NB4 (cell line): ENCODE results near the gene AZU1.

ENCODE experiments used
- DNase-seq: peaks from one replicate; pipeline ENCODE4 v3.0.0; 2010; ENCODE audit warnings: low read depth
- H3K4me3 ChIP-seq: one replicate; pipeline ENCODE4 v1.5.1; 2011; ENCODE audit warnings: mild to moderate bottlenecking, low read depth, low read length, moderate library complexity
- CTCF ChIP-seq: IDR thresholded peaks from one replicate; pipeline ENCODE4 v1.5.1; 2012; ENCODE audit warnings: low read depth, low read length
- MYC ChIP-seq: IDR thresholded peaks from 2 replicates; pipeline ENCODE4 v1.6.1; 2011; ENCODE audit warnings: low read depth, low read length
- POLR2A ChIP-seq: IDR thresholded peaks from 2 replicates; pipeline ENCODE4 v1.6.1; 2011; ENCODE audit warnings: mild to moderate bottlenecking; ENCODE audit not compliant: insufficient read length; ENCODE audit errors: extremely low read depth
- TF ChIP-seq, protein P1 (sequence below): IDR thresholded peaks from 2 replicates; pipeline ENCODE4 v1.6.1; 2011; ENCODE audit warnings: low read depth, low read length

AZU1 gene

DNA sequence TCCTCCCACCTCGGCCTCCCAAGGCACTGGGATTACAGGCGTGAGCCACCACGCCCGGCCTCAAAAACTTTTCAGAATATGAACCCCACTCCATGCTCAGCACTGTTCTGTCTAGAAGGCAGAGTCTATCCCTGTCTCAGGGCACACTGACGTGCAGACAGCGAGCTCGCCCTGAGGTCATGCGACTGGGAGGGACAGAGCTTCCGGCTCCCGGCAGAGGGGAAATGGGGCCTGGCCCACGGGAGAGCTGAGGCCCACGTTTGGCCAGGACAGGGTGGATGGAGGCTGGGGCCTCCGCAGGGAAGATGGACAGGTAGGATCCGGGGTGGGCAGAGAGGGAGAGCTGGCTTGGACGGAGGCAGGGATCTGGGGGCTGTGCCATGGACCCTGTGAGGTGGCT, 2.8 kb upstream of the AZU1 start:
- peak overlapping the region; percentile 46 for H3K4me3 ChIP-seq
- DNase-seq = peak; percentile 78
- peak; percentile 55 for TF ChIP-seq POLR2A
- TF ChIP-seq CTCF = no peak
- TF ChIP-seq, protein P1, sequence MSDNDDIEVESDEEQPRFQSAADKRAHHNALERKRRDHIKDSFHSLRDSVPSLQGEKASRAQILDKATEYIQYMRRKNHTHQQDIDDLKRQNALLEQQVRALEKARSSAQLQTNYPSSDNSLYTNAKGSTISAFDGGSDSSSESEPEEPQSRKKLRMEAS = 0 out of 2 replicates have a peak, but pooled peaks have one; percentile 29
- TF ChIP-seq MYC = peak; percentile 38; the same call in 1 of the 2 replicates

GRCh38 chr19:825897-826644, 1.6 kb upstream of the AZU1 start:
- H3K4me3 ChIP-seq = no peak overlapping the region
- no peak for TF ChIP-seq CTCF
- no peak for TF ChIP-seq MYC
- TF ChIP-seq, protein P1 = no peak
- no peak for TF ChIP-seq POLR2A
- DNase-seq = peak; percentile 59

DNA sequence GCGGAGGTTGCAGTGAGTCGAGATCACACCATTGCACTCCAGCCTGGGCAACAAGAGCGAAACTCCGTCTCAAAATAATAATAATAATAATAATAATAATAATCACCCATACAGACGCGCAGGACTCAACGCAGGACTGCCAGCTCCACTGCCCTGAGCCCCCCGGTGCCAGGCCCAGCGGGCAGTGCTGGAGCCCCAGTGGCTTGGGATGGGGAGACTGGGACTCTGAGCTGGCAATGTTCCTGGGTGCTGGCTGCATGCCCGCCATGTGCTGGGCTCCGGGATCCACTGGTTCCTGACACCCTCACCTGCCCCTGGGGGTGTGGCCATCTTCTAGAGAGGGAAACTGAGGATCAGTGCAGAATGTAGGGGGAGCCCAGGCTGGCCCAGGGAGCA, 325 bp upstream of the AZU1 start:
- H3K4me3 ChIP-seq = peak overlapping the region; percentile 69
- no peak for TF ChIP-seq MYC
- no peak for TF ChIP-seq CTCF
- TF ChIP-seq POLR2A = no peak
- TF ChIP-seq, protein P1 = peak; percentile 42
- no peak for DNase-seq

GRCh38 chr19:829129-829758, 1.6 kb downstream of the AZU1 start:
- TF ChIP-seq CTCF = no peak
- TF ChIP-seq, protein P1 = no peak
- no peak for TF ChIP-seq POLR2A
- no peak for TF ChIP-seq MYC
- peak overlapping the region; percentile 69 for H3K4me3 ChIP-seq
- DNase-seq = peak; percentile 48

- peak; percentile 30 for DNase-seq
- no peak overlapping the region for H3K4me3 ChIP-seq
- TF ChIP-seq, protein P1 = no peak
- no peak for TF ChIP-seq MYC
- no peak for TF ChIP-seq CTCF
- no peak for TF ChIP-seq POLR2A
Measured at GRCh38 chr19:831407-832369, 4.1 kb downstream of the AZU1 start.
